ENCODE data around the gene RAD9A.

Gene RAD9A

GRCh38 chr11:67372993-67373647 lies 18.7 kb upstream of the RAD9A start, which contains the start of gene CLCF1:
TSS of gene CLCF1 (minus strand) at chr11:67373598. CDS start at chr11:67373539, 59 bp downstream.
- DNase-seq (ENCODE audit: low spot score) = peak; percentile 88
- TF ChIP-seq CTCF (IDR thresholded peaks at IDR 0.05; ENCODE audit: extremely low read depth, missing control alignments) = no peak

- peak; percentile 85 for DNase-seq (ENCODE audit: low spot score)
- TF ChIP-seq CTCF (IDR thresholded peaks at IDR 0.05; ENCODE audit: extremely low read depth, missing control alignments) = peak; percentile 71
These were observed 17.9 kb upstream of the RAD9A start for GRCh38 chr11:67373648-67374570.

GRCh38 chr11:67374571-67375281 lies 17.1 kb upstream of the RAD9A start:
- no peak for DNase-seq (ENCODE audit: low spot score)
- TF ChIP-seq CTCF (IDR thresholded peaks at IDR 0.05; ENCODE audit: extremely low read depth, missing control alignments) = no peak

- no peak for TF ChIP-seq CTCF (IDR thresholded peaks at IDR 0.05; ENCODE audit: extremely low read depth, missing control alignments)
- no peak for DNase-seq (ENCODE audit: low spot score)
These were observed 16.3 kb upstream of the RAD9A start for GRCh38 chr11:67375320-67376055.

GRCh38 chr11:67376063-67376820 lies 15.5 kb upstream of the RAD9A start:
- no peak for TF ChIP-seq CTCF (IDR thresholded peaks at IDR 0.05; ENCODE audit: extremely low read depth, missing control alignments)
- no peak for DNase-seq (ENCODE audit: low spot score)

All from GM20000 (cell line).